Thyroid gland (tissue), 4 donors: Measurements from ENCODE around the gene TTC21A. TPM values are rescaled to one million over a fixed set of nuclear protein-coding genes. Genes with fewer than 3 reads are reported as not detected.

Source experiments
- DNase-seq, 2 donors: peaks; one replicate each; pipeline ENCODE4 v3.0.0-alpha.2; 2019
- H3K27ac ChIP-seq, 3 donors: fragments of 200-600 bp; sonication (generic); 1 replicate in 2 of 3; 2 replicates in 1 of 3; pipeline ENCODE4 v1.5.1; 2016 to 2019; ENCODE audit warnings: mild to moderate bottlenecking in 1 of 3, moderate library complexity in 1 of 3
- H3K27me3 ChIP-seq: fragments of 200-600 bp; sonication (generic); one replicate; pipeline ENCODE4 v1.5.1; 2019
- H3K36me3 ChIP-seq, 2 donors: fragments of 200-600 bp; sonication (generic); one replicate each; pipeline ENCODE4 v1.5.1; 2016 to 2019
- H3K4me1 ChIP-seq, 2 donors: fragments of 200-600 bp; sonication (generic); one replicate each; pipeline ENCODE4 v1.5.1; 2017 to 2019
- H3K4me3 ChIP-seq, 3 donors: fragments of 200-600 bp; sonication (generic); replicated peaks in 1 of 3; 1 replicate in 2 of 3; 2 replicates in 1 of 3; pipeline ENCODE4 v1.5.1; 2016; ENCODE audit warnings: mild to moderate bottlenecking in 1 of 3
- H3K9me3 ChIP-seq: fragments of 200-600 bp; sonication (generic); one replicate; pipeline ENCODE4 v1.5.1; 2017
- CTCF ChIP-seq, 6 experiments: fragments of 200-600 bp in 3 of 6; fragments of 450-650 bp in 3 of 6; sonication (generic) in 3 of 6; IDR thresholded peaks; one replicate each; pipeline ENCODE4 v1.5.1; 2016 to 2019; ENCODE audit warnings: antibody characterized with exemption in 6 of 6, mild to moderate bottlenecking in 2 of 6, inconsistent platforms in 1 of 6, moderate library complexity in 1 of 6
- POLR2A ChIP-seq, 2 donors: fragments of 450-650 bp; IDR thresholded peaks; one replicate each; pipeline ENCODE4 v1.6.1; 2017; ENCODE audit warnings: antibody characterized with exemption in 2 of 2, mild to moderate bottlenecking in 2 of 2, moderate library complexity in 1 of 2
- WGBS, 2 donors: methylation state at CpG; one replicate each; pipeline ENCODE4 v1.1.5; 2017; 5-methylcytosine and 5-hydroxymethylcytosine counted together
- intact Hi-C: fragments of 100-400 bp; cut with DNase I; formaldehyde crosslinking; loops from one replicate; pipeline ENCODE4 v1.15.1; 2023
- total RNA-seq, 4 donors: library from RNA; depleted of rRNA; stranded (reverse); fragments of >200 nt; gene quantifications; one replicate each; pipeline ENCODE4 v1.2.3, GENCODE V29; 2016

Gene TTC21A
- total RNA-seq, 4 donors from 2014 or later, result 8.9 to 17.8 (median 11.7) TPM

GRCh38 chr3:39065197-39065596 lies 42.3 kb upstream of the TTC21A start:
- TF ChIP-seq POLR2A (IDR thresholded peaks at IDR 0.05), result no peak
- peak in 3 of 6 experiments; percentile 26 to 36 (median 28) for TF ChIP-seq CTCF (IDR thresholded peaks at IDR 0.05)
- intact Hi-C loops, result no loop called here
- H3K9me3 ChIP-seq, result no peaks in the 10 kb centered on the region
- H3K36me3 ChIP-seq, result peaks cover 5% of the 10 kb centered on the region in 2 donors
- H3K27me3 ChIP-seq, result no peaks in the 10 kb centered on the region
- WGBS, 2 donors, result 10 to 14% methylated on average over 1 of the region's 1 CpG
- H3K4me3 ChIP-seq, result no peak overlapping the region
- H3K27ac ChIP-seq, result peak overlapping the region; percentile 48 to 84 (median 77)
- H3K4me1 ChIP-seq, result peaks cover 50 to 57% of the 10 kb centered on the region in 2 donors
- DNase-seq, result peak; percentile 6 to 21

- peak; percentile 25 to 32 for DNase-seq
- no peak overlapping the region for H3K4me3 ChIP-seq
- peaks cover 5% of the 10 kb centered on the region in 2 donors for H3K36me3 ChIP-seq
- H3K27ac ChIP-seq, result peak overlapping the region; percentile 31 to 57 (median 33)
- intact Hi-C loops, result no loop called here
- H3K27me3 ChIP-seq, result no peaks in the 10 kb centered on the region
- TF ChIP-seq POLR2A (IDR thresholded peaks at IDR 0.05) (no peak), CTCF (IDR thresholded peaks at IDR 0.05) (no peak)
- 15 to 21% methylated on average over 1 of the region's 1 CpG for WGBS, 2 donors
- peaks cover 46 to 52% of the 10 kb centered on the region in 2 donors for H3K4me1 ChIP-seq
- no peaks in the 10 kb centered on the region for H3K9me3 ChIP-seq
These were observed 40.2 kb upstream of the TTC21A start for GRCh38 chr3:39067286-39067685.

DNA sequence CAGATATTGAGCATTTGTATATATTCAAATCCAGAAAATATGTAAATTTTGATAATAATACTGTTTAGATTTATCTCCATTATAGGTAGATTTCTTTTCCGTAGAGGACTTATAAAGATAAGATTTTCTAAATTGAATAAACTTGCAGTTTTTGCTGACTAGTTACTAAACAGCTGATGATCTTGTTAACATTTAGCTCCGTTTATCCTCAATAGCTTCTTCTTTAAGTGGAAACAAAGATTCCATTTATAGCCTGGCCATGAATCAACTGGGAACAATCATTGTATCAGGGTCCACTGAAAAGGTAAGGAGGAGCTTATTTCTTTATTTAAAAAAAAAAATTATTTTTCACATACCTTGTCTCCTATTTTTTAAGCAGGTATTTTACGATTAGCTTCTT lies 38.9 kb upstream of the TTC21A start:
- no peak for DNase-seq
- H3K4me3 ChIP-seq, result no peak overlapping the region
- H3K27ac ChIP-seq, result no peak overlapping the region
- H3K9me3 ChIP-seq, result no peaks in the 10 kb centered on the region
- H3K27me3 ChIP-seq, result no peaks in the 10 kb centered on the region
- H3K36me3 ChIP-seq, result peaks cover 5 to 11% of the 10 kb centered on the region in 2 donors
- WGBS, 2 donors, result 65 to 82% methylated on average over 3 of the region's 3 CpGs
- TF ChIP-seq POLR2A (IDR thresholded peaks at IDR 0.05) (no peak), CTCF (IDR thresholded peaks at IDR 0.05) (no peak)
- H3K4me1 ChIP-seq, result peaks cover 33 to 40% of the 10 kb centered on the region in 2 donors
- intact Hi-C loops, result no loop called here

- Histone ChIP-seq H3K9me3 (no peaks in the 10 kb centered on the region), H3K4me1 (no peaks in the 10 kb centered on the region), H3K36me3 (peaks cover 17 to 27% of the 10 kb centered on the region in 2 donors), H3K27ac (no peak overlapping the region), H3K27me3 (no peaks in the 10 kb centered on the region), H3K4me3 (no peak overlapping the region)
- TF ChIP-seq POLR2A (IDR thresholded peaks at IDR 0.05), result no peak
- no peak for TF ChIP-seq CTCF (IDR thresholded peaks at IDR 0.05)
- 96 to 97% methylated on average over 10 of the region's 10 CpGs for WGBS, 2 donors
- DNase-seq, result no peak
- intact Hi-C loops, result no loop called here
These were observed 31.6 kb upstream of the TTC21A start for GRCh38 chr3:39075910-39076309.

DNA sequence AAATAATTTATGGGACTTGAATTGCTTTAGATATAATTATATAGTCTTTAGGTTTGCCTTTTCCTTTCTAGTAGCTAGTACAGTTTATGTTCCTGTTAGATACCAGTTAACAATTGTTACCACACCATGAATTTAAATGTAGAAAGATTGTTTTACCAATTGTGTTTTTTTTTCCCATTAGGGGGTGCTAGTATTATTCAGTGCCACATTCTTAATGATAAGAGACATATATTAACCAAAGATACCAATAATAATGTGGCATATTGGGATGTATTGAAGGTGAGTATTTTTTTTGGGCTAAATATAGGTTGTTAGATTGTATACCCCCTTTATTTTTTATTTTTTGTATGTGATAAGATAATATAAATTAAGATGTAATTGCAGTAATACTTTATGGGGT lies 27.9 kb upstream of the TTC21A start:
- TF ChIP-seq POLR2A (IDR thresholded peaks at IDR 0.05) (no peak), CTCF (IDR thresholded peaks at IDR 0.05) (no peak)
- Histone ChIP-seq H3K4me1 (no peaks in the 10 kb centered on the region), H3K27ac (no peak overlapping the region), H3K36me3 (peaks cover 17 to 18% of the 10 kb centered on the region in 2 donors), H3K9me3 (no peaks in the 10 kb centered on the region), H3K4me3 (no peak overlapping the region), H3K27me3 (no peaks in the 10 kb centered on the region)
- intact Hi-C loops, result no loop called here
- no peak for DNase-seq
